ENCODE measurements around the gene PDCD1.

DNA sequence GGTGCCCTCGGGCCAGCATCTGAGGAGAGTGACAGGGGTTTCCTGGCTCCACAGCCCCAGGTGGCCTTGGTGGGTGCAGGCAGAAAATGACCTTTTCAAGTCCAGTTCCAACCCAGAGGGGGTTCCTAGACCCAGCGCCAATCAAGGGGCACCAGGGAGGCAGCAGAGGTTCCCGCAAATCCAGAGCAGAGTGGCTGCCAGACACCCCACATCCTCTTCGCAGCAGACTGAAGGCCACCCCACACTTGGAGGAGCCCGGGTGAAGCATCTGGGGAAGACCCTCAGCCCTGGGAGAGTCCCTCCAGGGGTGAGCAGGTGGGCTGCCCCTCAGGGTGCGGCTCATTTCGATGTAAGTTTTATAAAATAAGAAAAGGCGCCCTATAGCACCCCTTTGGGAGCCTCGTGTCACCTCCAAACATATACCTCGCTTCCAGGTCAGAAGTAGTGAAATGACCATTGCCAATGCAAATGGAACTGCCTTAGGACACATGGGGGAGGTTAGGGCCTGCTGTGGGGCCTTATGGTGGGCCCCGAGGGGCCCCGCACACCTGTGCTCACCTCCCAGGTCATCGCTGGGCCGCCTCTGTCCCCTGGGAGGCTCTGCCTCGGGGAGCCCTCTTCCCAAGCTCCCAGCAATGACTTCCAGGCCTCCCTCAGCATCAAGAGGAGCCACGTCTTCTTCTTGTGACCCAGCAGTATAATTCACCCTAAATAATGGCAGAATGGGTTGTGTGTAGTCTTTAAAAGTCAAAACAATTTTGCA is 21.8 kb upstream of the PDCD1 start:
- TF ChIP-seq FOXA1 (IDR thresholded peaks at IDR 0.05) (no peak), ELF4 (IDR thresholded peaks at IDR 0.05) (no peak), SUZ12 (IDR thresholded peaks at IDR 0.05) (no peak), ZNF384 (IDR thresholded peaks at IDR 0.05) (no peak), TARDBP (IDR thresholded peaks at IDR 0.05) (no peak), CTBP1 (IDR thresholded peaks at IDR 0.05; ENCODE audit: borderline replicate concordance) (no peak), LEF1 (IDR thresholded peaks at IDR 0.05; ENCODE audit: borderline replicate concordance) (no peak)
- TF ChIP-seq, protein P1, sequence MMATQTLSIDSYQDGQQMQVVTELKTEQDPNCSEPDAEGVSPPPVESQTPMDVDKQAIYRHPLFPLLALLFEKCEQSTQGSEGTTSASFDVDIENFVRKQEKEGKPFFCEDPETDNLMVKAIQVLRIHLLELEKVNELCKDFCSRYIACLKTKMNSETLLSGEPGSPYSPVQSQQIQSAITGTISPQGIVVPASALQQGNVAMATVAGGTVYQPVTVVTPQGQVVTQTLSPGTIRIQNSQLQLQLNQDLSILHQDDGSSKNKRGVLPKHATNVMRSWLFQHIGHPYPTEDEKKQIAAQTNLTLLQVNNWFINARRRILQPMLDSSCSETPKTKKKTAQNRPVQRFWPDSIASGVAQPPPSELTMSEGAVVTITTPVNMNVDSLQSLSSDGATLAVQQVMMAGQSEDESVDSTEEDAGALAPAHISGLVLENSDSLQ (IDR thresholded peaks at IDR 0.05), result no peak

Data from HEK293T (cell line).